Lung (tissue), 12 donors: Measurements from ENCODE around the gene TBX5. TPM values are rescaled to one million over a fixed set of nuclear protein-coding genes. Genes with fewer than 3 reads are reported as not detected.
A peak's percentile ranks its signal among the peaks of the same experiment; 100 is the strongest.

Experiments used
- ATAC-seq: fragments of 200-7000 bp; cut with Tn5 transposase; one replicate; pipeline ENCODE4 v1.9.1; 2020; ENCODE audit warnings: moderate number of reproducible peaks; ENCODE audit not compliant: insufficient read depth, low FRiP score
- DNase-seq, 3 donors: peaks; one replicate each; pipeline ENCODE4 v3.0.0-alpha.2; 2013 to 2017
- H3K27ac ChIP-seq, 2 donors: one replicate each; pipeline ENCODE4 v1.5.1; 2013; ENCODE audit warnings: mild to moderate bottlenecking in 2 of 2, moderate library complexity in 2 of 2, control low read depth in 1 of 2, inconsistent platforms in 1 of 2, low read depth in 1 of 2, low read length in 1 of 2
- H3K27me3 ChIP-seq, 3 donors: one replicate each; pipeline ENCODE4 v1.5.1; 2013; ENCODE audit warnings: low read length in 2 of 3; ENCODE audit not compliant: control insufficient read depth in 3 of 3, insufficient read depth in 3 of 3
- H3K36me3 ChIP-seq, 4 donors: one replicate each; pipeline ENCODE4 v1.5.1; 2013; ENCODE audit warnings: low read length in 4 of 4, mild to moderate bottlenecking in 1 of 4, moderate library complexity in 1 of 4; ENCODE audit not compliant: control insufficient read depth in 4 of 4, insufficient read depth in 4 of 4
- H3K4me1 ChIP-seq, 5 donors: one replicate each; pipeline ENCODE4 v1.5.1; 2013; ENCODE audit warnings: low read length in 5 of 5, mild to moderate bottlenecking in 2 of 5, moderate library complexity in 1 of 5; ENCODE audit not compliant: control insufficient read depth in 5 of 5, insufficient read depth in 5 of 5
- H3K4me3 ChIP-seq: one replicate; pipeline ENCODE4 v1.5.1; 2013; ENCODE audit warnings: mild to moderate bottlenecking, control low read depth, moderate library complexity
- H3K9ac ChIP-seq, 2 donors: one replicate each; pipeline ENCODE4 v1.5.1; 2013; ENCODE audit warnings: low read length in 2 of 2, control low read depth in 1 of 2; ENCODE audit not compliant: insufficient read depth in 1 of 2
- H3K9me3 ChIP-seq, 4 donors: one replicate each; pipeline ENCODE4 v1.5.1; 2013; ENCODE audit warnings: low read length in 3 of 4, mild to moderate bottlenecking in 1 of 4, moderate library complexity in 1 of 4; ENCODE audit not compliant: control insufficient read depth in 4 of 4, insufficient read depth in 3 of 4
- WGBS, 2 donors: extraction: QIAGEN DNeasy Blood & Tissue Kit; methylation state at CpG; one replicate each; pipeline ENCODE4 v1.1.7; 2013; 5-methylcytosine and 5-hydroxymethylcytosine counted together
- polyA plus RNA-seq, 2 donors: library from polyadenylated mRNA; stranded (reverse); fragments of 200-250 nt; gene quantifications; one replicate each; pipeline ENCODE4 v1.2.1, GENCODE V29; 2013
- total RNA-seq, 2 donors: library from RNA; depleted of rRNA in 1 of 2; stranded (reverse); fragments of >200 nt in 1 of 2; gene quantifications; one replicate each; pipeline ENCODE4 v1.2.1, GENCODE V29; 2014 to 2021
- TF ChIP-seq, protein P1 (sequence below): IDR thresholded peaks from 2 replicates; pipeline ENCODE4 v1.5.1; 2012; ENCODE audit warnings: mild to moderate bottlenecking; ENCODE audit errors: control extremely low read depth, extremely low read depth
- donor health status: control.
- donor health status: control.
- donor health status: Bipolar disorder and iron deficiency.
- donor health status: healthy.
- donor health status: DM: yes; HTN: yes; CAD: no.

Gene TBX5
- total and polyA plus RNA-seq, 4 donors = 5.6 to 39.7 (median 13.9) TPM

DNA sequence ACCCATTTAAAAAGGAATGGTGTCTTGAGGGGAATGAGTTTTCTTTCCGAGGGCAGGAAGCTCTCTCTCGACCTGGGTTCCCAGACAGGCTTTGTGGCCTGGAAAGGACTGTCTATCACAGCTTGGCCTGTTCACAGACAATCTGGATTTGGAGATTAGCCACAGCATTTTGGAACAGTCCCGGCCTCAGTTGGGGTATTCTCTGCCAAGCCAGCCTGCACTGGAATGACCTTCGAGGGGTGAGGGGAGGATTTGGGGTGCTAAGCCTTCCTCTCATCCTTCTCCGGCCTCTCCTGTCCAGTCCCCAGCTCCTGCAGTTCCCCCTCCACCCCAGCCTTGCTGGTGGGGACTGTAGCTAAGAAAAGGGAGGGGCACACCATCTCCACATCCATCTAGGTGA is 13.0 kb downstream of the TBX5 start:
- peak overlapping the region in 1 of 2 donors; percentile 33 for H3K9ac ChIP-seq
- peaks cover 0 to 47% (median 0%) of the 10 kb centered on the region in 3 donors for H3K27me3 ChIP-seq
- H3K36me3 ChIP-seq = peaks cover 0 to 46% (median 17%) of the 10 kb centered on the region in 4 donors
- DNase-seq (peak in 2 of 3 donors; percentile 50 to 73), ATAC-seq (no peak)
- H3K27ac ChIP-seq = peak overlapping the region in 1 of 2 donors; percentile 56
- no peak overlapping the region for H3K4me3 ChIP-seq
- 30% methylated on average over 5 of the region's 5 CpGs for WGBS, 2 donors
- H3K9me3 ChIP-seq = peaks cover 0 to 3% (median 0%) of the 10 kb centered on the region in 4 donors
- H3K4me1 ChIP-seq = peaks cover 0 to 68% (median 2%) of the 10 kb centered on the region in 5 donors
- TF ChIP-seq, protein P1, sequence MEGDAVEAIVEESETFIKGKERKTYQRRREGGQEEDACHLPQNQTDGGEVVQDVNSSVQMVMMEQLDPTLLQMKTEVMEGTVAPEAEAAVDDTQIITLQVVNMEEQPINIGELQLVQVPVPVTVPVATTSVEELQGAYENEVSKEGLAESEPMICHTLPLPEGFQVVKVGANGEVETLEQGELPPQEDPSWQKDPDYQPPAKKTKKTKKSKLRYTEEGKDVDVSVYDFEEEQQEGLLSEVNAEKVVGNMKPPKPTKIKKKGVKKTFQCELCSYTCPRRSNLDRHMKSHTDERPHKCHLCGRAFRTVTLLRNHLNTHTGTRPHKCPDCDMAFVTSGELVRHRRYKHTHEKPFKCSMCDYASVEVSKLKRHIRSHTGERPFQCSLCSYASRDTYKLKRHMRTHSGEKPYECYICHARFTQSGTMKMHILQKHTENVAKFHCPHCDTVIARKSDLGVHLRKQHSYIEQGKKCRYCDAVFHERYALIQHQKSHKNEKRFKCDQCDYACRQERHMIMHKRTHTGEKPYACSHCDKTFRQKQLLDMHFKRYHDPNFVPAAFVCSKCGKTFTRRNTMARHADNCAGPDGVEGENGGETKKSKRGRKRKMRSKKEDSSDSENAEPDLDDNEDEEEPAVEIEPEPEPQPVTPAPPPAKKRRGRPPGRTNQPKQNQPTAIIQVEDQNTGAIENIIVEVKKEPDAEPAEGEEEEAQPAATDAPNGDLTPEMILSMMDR = no peak

- peak overlapping the region in 1 of 2 donors; percentile 32 for H3K9ac ChIP-seq
- H3K9me3 ChIP-seq = peaks cover 0 to 2% (median 0%) of the 10 kb centered on the region in 4 donors
- peaks cover 0 to 50% (median 2%) of the 10 kb centered on the region in 5 donors for H3K4me1 ChIP-seq
- DNase-seq = peak in 1 of 3 donors; percentile 29
- peaks cover 0 to 56% (median 19%) of the 10 kb centered on the region in 4 donors for H3K36me3 ChIP-seq
- 19 to 25% methylated on average over 4 of the region's 4 CpGs for WGBS, 2 donors
- TF ChIP-seq, protein P1 = no peak
- no peak overlapping the region for H3K27ac ChIP-seq
- no peak overlapping the region for H3K4me3 ChIP-seq
- H3K27me3 ChIP-seq = peaks cover 0 to 32% (median 0%) of the 10 kb centered on the region in 3 donors
- ATAC-seq = no peak
These were observed 14.9 kb downstream of the TBX5 start for GRCh38 chr12:114391088-114391487.

- H3K4me1 ChIP-seq = peaks cover 0 to 7% (median 0%) of the 10 kb centered on the region in 5 donors
- H3K9ac ChIP-seq = no peak overlapping the region
- no peaks in the 10 kb centered on the region for H3K27me3 ChIP-seq
- peaks cover 0 to 4% (median 0%) of the 10 kb centered on the region in 4 donors for H3K9me3 ChIP-seq
- ATAC-seq (no peak), DNase-seq (peak in 1 of 3 donors; percentile 40)
- H3K4me3 ChIP-seq = no peak overlapping the region
- TF ChIP-seq, protein P1 = no peak
- peaks cover 0 to 69% (median 22%) of the 10 kb centered on the region in 4 donors for H3K36me3 ChIP-seq
- H3K27ac ChIP-seq = no peak overlapping the region
- 52 to 75% methylated on average over 4 of the region's 4 CpGs for WGBS, 2 donors
These were observed 21.2 kb downstream of the TBX5 start for GRCh38 chr12:114384739-114385138.
